Testis (tissue), 3 donors: Measurements from ENCODE around the gene ROBO1. TPM values are rescaled to one million over a fixed set of nuclear protein-coding genes. Genes with fewer than 3 reads are reported as not detected.
A peak's percentile ranks its signal among the peaks of the same experiment; 100 is the strongest.

Experiments
- DNase-seq: peaks from one replicate; pipeline ENCODE4 v3.0.0-alpha.2; 2019
- H3K27ac ChIP-seq, 2 donors: fragments of 200-600 bp; sonication (generic); one replicate each; pipeline ENCODE4 v1.5.1; 2019
- H3K27me3 ChIP-seq: fragments of 200-600 bp; sonication (generic); one replicate; pipeline ENCODE4 v1.5.1; 2019
- H3K36me3 ChIP-seq: fragments of 200-600 bp; sonication (generic); one replicate; pipeline ENCODE4 v1.5.1; 2017; ENCODE audit warnings: low read depth; ENCODE audit errors: missing control alignments
- H3K4me1 ChIP-seq: fragments of 200-600 bp; sonication (generic); one replicate; pipeline ENCODE4 v1.5.1; 2019
- H3K4me3 ChIP-seq, 2 donors: fragments of 200-600 bp; sonication (generic); one replicate each; pipeline ENCODE4 v1.5.1; 2017 to 2019
- H3K9me3 ChIP-seq: fragments of 200-600 bp; sonication (generic); one replicate; pipeline ENCODE4 v1.5.1; 2017
- POLR2A ChIP-seq: fragments of 450-650 bp; IDR thresholded peaks from one replicate; pipeline ENCODE4 v1.6.1; 2017; ENCODE audit warnings: antibody characterized with exemption, mild to moderate bottlenecking, moderate library complexity
- WGBS, 2 donors: methylation state at CpG; one replicate each; pipeline ENCODE4 v1.1.5; 2018; 5-methylcytosine and 5-hydroxymethylcytosine counted together
- intact Hi-C: fragments of 100-400 bp; cut with DNase I; formaldehyde crosslinking; loops from one replicate; pipeline ENCODE4 v1.15.1; 2023; ENCODE audit warnings: low total_unique reads
- polyA plus RNA-seq: library from polyadenylated mRNA; stranded (reverse); fragments of 350-450 nt; fragmentation: Illumina TruSeq; extraction: RNeasy Lipid Tissue Mini Kit (QIAGEN cat#74804); gene quantifications from one replicate; pipeline ENCODE4 v1.2.3, GENCODE V29; 2014; ENCODE audit warnings: low read depth, low replicate concordance; ENCODE audit not compliant: insufficient read depth
- total RNA-seq, 2 donors: library from RNA; depleted of rRNA; stranded (reverse); fragments of >200 nt; gene quantifications; one replicate each; pipeline ENCODE4 v1.2.3, GENCODE V29; 2016
- TF ChIP-seq, protein P1 (sequence below), 3 experiments: fragments of 450-650 bp in 2 of 3; fragments of 200-600 bp in 1 of 3; sonication (generic) in 1 of 3; IDR thresholded peaks; one replicate each; pipeline ENCODE4 v1.5.1; 2016 to 2019; ENCODE audit warnings: antibody characterized with exemption in 3 of 3, mild to moderate bottlenecking in 2 of 3, moderate library complexity in 1 of 3

ROBO1 gene
- total and polyA plus RNA-seq, 3 donors from 2014 or later, result 39.4 to 45.1 (median 42.6) TPM

DNA sequence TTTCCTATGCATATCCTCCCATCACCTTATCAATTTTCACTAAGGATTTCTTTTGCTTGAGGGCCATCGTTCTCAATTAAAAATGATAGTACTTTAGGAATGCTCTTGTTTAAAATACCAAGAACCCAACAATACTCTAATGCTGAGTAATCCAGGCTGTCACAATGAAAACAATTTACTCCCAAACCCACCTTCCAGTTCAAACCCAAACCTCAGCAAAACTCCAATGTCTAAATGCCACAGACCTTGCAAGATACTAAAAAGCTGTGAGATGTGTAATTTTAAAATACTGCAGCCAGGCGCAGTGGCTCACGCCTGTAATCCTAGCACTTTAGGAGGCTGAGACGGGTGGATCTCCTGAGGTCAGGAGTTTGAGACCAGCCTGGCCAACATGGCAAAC is 889.8 kb downstream of the ROBO1 start:
- Histone ChIP-seq H3K27me3 (no peaks in the 10 kb centered on the region), H3K9me3 (no peaks in the 10 kb centered on the region), H3K4me3 (no peak overlapping the region), H3K36me3 (no peaks in the 10 kb centered on the region), H3K27ac (no peak overlapping the region), H3K4me1 (no peaks in the 10 kb centered on the region)
- intact Hi-C loops, result no loop called here
- TF ChIP-seq, protein P1, sequence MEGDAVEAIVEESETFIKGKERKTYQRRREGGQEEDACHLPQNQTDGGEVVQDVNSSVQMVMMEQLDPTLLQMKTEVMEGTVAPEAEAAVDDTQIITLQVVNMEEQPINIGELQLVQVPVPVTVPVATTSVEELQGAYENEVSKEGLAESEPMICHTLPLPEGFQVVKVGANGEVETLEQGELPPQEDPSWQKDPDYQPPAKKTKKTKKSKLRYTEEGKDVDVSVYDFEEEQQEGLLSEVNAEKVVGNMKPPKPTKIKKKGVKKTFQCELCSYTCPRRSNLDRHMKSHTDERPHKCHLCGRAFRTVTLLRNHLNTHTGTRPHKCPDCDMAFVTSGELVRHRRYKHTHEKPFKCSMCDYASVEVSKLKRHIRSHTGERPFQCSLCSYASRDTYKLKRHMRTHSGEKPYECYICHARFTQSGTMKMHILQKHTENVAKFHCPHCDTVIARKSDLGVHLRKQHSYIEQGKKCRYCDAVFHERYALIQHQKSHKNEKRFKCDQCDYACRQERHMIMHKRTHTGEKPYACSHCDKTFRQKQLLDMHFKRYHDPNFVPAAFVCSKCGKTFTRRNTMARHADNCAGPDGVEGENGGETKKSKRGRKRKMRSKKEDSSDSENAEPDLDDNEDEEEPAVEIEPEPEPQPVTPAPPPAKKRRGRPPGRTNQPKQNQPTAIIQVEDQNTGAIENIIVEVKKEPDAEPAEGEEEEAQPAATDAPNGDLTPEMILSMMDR (IDR thresholded peaks at IDR 0.05), result no peak
- TF ChIP-seq POLR2A, result no peak
- 91 to 93% methylated on average over 4 of the region's 4 CpGs for WGBS, 2 donors
- DNase-seq, result no peak

DNA sequence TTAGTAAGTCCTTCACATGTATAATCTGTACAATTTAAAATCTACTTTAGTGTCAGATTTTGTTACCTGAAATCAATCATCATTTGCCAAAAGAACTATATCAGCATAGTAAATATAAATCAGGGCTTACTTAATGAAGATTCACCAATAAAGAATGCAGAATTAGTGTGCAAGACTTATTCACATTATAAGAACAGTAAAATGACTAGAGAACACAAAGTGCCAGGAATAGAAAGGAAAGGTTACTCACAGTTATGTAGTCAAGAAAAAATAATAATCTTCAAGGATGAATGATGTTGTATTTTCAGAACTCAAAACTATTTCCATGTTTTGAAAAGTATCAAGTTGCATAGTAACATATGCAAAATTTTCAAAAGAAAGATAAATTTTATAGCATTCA is 891.9 kb downstream of the ROBO1 start:
- H3K27me3 ChIP-seq, result no peaks in the 10 kb centered on the region
- H3K4me3 ChIP-seq, result no peak overlapping the region
- H3K4me1 ChIP-seq, result no peaks in the 10 kb centered on the region
- TF ChIP-seq, protein P1 (IDR thresholded peaks at IDR 0.05), result no peak
- no peak for TF ChIP-seq POLR2A
- no peak overlapping the region for H3K27ac ChIP-seq
- no peak for DNase-seq
- intact Hi-C loops, result no loop called here
- H3K9me3 ChIP-seq, result no peaks in the 10 kb centered on the region
- H3K36me3 ChIP-seq, result no peaks in the 10 kb centered on the region

DNA sequence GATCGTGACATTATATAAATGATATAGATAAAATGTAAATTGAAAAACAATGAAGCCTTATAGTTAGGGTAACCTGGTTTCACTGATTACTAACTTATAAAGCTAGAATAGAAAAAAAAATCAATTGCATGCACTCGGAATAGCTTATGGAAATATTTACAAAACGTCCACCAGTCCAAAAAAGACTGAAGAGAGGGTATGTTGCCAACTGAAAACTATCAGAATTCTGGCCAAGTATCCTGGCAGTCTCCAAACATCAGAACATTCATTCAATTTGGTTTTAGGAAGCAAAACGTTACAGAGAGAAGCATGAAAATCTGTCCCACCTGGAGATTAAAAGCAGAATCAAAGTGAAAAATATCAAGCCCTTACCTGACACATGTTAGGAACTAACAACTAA is 892.4 kb downstream of the ROBO1 start:
- intact Hi-C loops, result no loop called here
- Histone ChIP-seq H3K9me3 (no peaks in the 10 kb centered on the region), H3K27ac (no peak overlapping the region), H3K27me3 (no peaks in the 10 kb centered on the region), H3K36me3 (no peaks in the 10 kb centered on the region), H3K4me3 (no peak overlapping the region), H3K4me1 (no peaks in the 10 kb centered on the region)
- TF ChIP-seq POLR2A, result no peak
- TF ChIP-seq, protein P1 (IDR thresholded peaks at IDR 0.05), result no peak
- DNase-seq, result no peak
- WGBS, 2 donors, result 66 to 69% methylated on average over 4 of the region's 4 CpGs

DNA sequence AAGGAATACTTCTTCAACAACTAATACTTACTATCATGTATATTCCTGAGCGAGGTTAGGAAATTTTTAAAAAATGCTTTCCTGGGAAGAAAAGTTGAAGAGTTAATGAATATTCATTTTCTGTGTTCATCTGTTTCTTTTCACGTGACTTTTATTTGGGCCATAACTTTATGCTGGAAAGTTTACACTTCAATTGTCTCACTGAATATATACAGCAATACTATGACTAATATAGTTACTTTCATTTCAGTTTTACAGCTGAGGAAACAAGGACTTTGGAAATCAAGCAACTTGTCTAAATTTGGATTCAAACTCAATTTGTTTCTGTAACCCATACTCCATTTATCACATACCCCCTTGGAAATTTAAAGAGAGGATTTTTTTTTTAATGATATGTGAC is 894.2 kb downstream of the ROBO1 start:
- Histone ChIP-seq H3K27ac (no peak overlapping the region), H3K4me3 (no peak overlapping the region), H3K4me1 (no peaks in the 10 kb centered on the region), H3K36me3 (no peaks in the 10 kb centered on the region), H3K9me3 (no peaks in the 10 kb centered on the region), H3K27me3 (no peaks in the 10 kb centered on the region)
- TF ChIP-seq POLR2A, result no peak
- TF ChIP-seq, protein P1 (IDR thresholded peaks at IDR 0.05), result no peak
- DNase-seq, result no peak
- intact Hi-C loops, result no loop called here
- 92 to 96% methylated on average over 2 of the region's 2 CpGs for WGBS, 2 donors

DNA sequence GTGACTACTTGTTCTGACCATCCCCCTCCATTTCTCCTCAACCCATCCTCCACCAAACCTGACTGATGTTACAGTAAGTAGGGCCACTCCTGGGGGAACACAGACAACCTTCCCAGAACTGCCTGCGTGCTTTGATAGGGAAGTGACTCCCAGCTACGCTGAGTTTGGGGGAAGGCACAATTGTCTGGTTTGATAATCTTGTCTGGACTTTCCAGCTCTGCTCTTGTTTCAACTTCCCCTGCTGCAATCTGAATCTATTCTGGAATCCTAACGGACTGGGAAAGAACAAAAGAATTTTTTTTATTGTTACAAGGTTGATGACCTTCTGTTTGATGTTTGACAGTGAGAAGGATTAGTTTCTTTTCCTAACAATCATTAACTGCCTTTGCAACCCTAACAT is 895.6 kb downstream of the ROBO1 start:
- 44 to 53% methylated on average over 3 of the region's 3 CpGs for WGBS, 2 donors
- TF ChIP-seq, protein P1 (IDR thresholded peaks at IDR 0.05), result no peak
- TF ChIP-seq POLR2A, result no peak
- DNase-seq, result peak; percentile 71
- intact Hi-C loops, result no loop called here
- Histone ChIP-seq H3K27ac (peak overlapping the region in 1 of 2 donors; percentile 5), H3K27me3 (no peaks in the 10 kb centered on the region), H3K4me3 (no peak overlapping the region), H3K36me3 (no peaks in the 10 kb centered on the region), H3K9me3 (no peaks in the 10 kb centered on the region), H3K4me1 (no peaks in the 10 kb centered on the region)
